ENCODE data around the gene ATP4B. TPM values are rescaled to one million over a fixed set of nuclear protein-coding genes. Genes with fewer than 3 reads are reported as not detected.
A peak's percentile ranks its signal among the peaks of the same experiment; 100 is the strongest.
"Not testable (repeated sequence)": the region's sequence is repeated elsewhere in the genome, so short reads cannot be mapped to it uniquely, and the experiment has no call there.

Gene ATP4B
- total and polyA plus RNA-seq, 2 donors (not counting 1 experiment from before 2014, with no cell fraction given): not detected

- not testable (repeated sequence) for H3K36me3 ChIP-seq (ENCODE audit: control insufficient read depth, insufficient read depth, low read length); H3K4me3 ChIP-seq (replicated peaks in 1 of 4; ENCODE audit: control extremely low read depth in 1 of 4, insufficient read depth in 1 of 4, low read depth in 3 of 4, low read length in 4 of 4); H3K4me2 ChIP-seq (ENCODE audit: extremely low read depth, insufficient read depth, low read length); H3K27ac ChIP-seq (ENCODE audit: insufficient read depth, low read length); H3K4me1 ChIP-seq (ENCODE audit: control insufficient read depth, extremely low read depth, insufficient read depth, low read length); H4K20me1 ChIP-seq (ENCODE audit: control insufficient read depth, extremely low read depth, insufficient read depth, low read length); H3K9ac ChIP-seq (ENCODE audit: insufficient read depth, low read length); H3K9me3 ChIP-seq (ENCODE audit: control insufficient read depth, insufficient read depth, low read depth, low read length); H3K27me3 ChIP-seq (ENCODE audit: control insufficient read depth, insufficient read depth, low read length); H2AFZ ChIP-seq (ENCODE audit: low read length)
- peaks cover 24% of the 10 kb centered on the region for H3K79me2 ChIP-seq (ENCODE audit: control insufficient read depth, insufficient read depth, low read length)
- peak; percentile 3 to 32 for DNase-seq (ENCODE audit: low read depth in 2 of 2)
- peak; percentile 34 to 46 for TF ChIP-seq CTCF (conservative IDR thresholded peaks at IDR 0.05 in 1 of 2, IDR thresholded peaks at IDR 0.05 in 1 of 2; ENCODE audit: low read depth in 1 of 2, low read length in 2 of 2)
These were observed 36.5 kb downstream of the ATP4B start for GRCh38 chr13:113621498-113621897.

- H4K20me1 ChIP-seq (ENCODE audit: control insufficient read depth, extremely low read depth, insufficient read depth, low read length): peaks cover 1% of the 10 kb centered on the region
- H3K27me3 ChIP-seq (ENCODE audit: control insufficient read depth, insufficient read depth, low read length): no peaks in the 10 kb centered on the region
- no peak overlapping the region for H3K4me2 ChIP-seq (ENCODE audit: extremely low read depth, insufficient read depth, low read length)
- no peak for TF ChIP-seq EZH2 (IDR thresholded peaks at IDR 0.05; ENCODE audit: low read length, missing control alignments)
- TF ChIP-seq CTCF (conservative IDR thresholded peaks at IDR 0.05 in 1 of 2, IDR thresholded peaks at IDR 0.05 in 1 of 2; ENCODE audit: low read depth in 1 of 2, low read length in 2 of 2): no peak
- H3K4me3 ChIP-seq (replicated peaks in 1 of 4; ENCODE audit: control extremely low read depth in 1 of 4, insufficient read depth in 1 of 4, low read depth in 3 of 4, low read length in 4 of 4): no peak overlapping the region
- H2AFZ ChIP-seq (ENCODE audit: low read length): no peak overlapping the region
- peaks cover 6% of the 10 kb centered on the region for H3K36me3 ChIP-seq (ENCODE audit: control insufficient read depth, insufficient read depth, low read length)
- no peaks in the 10 kb centered on the region for H3K9me3 ChIP-seq (ENCODE audit: control insufficient read depth, insufficient read depth, low read depth, low read length)
- H3K9ac ChIP-seq (ENCODE audit: insufficient read depth, low read length): no peak overlapping the region
- DNase-seq (ENCODE audit: low read depth in 2 of 2): no peak
- H3K79me2 ChIP-seq (ENCODE audit: control insufficient read depth, insufficient read depth, low read length): peaks cover 29% of the 10 kb centered on the region
- no peak overlapping the region for H3K27ac ChIP-seq (ENCODE audit: insufficient read depth, low read length)
- no peaks in the 10 kb centered on the region for H3K4me1 ChIP-seq (ENCODE audit: control insufficient read depth, extremely low read depth, insufficient read depth, low read length)
These were observed 37.0 kb downstream of the ATP4B start for GRCh38 chr13:113621046-113621445.

- Histone ChIP-seq H3K4me3 (replicated peaks in 1 of 4; ENCODE audit: control extremely low read depth in 1 of 4, insufficient read depth in 1 of 4, low read depth in 3 of 4, low read length in 4 of 4) (no peak overlapping the region), H3K4me2 (ENCODE audit: extremely low read depth, insufficient read depth, low read length) (no peak overlapping the region), H3K27me3 (ENCODE audit: control insufficient read depth, insufficient read depth, low read length) (no peaks in the 10 kb centered on the region), H4K20me1 (ENCODE audit: control insufficient read depth, extremely low read depth, insufficient read depth, low read length) (peaks cover 1% of the 10 kb centered on the region), H3K4me1 (ENCODE audit: control insufficient read depth, extremely low read depth, insufficient read depth, low read length) (no peaks in the 10 kb centered on the region), H3K9ac (ENCODE audit: insufficient read depth, low read length) (no peak overlapping the region), H3K27ac (ENCODE audit: insufficient read depth, low read length) (no peak overlapping the region), H3K36me3 (ENCODE audit: control insufficient read depth, insufficient read depth, low read length) (peaks cover 6% of the 10 kb centered on the region), H2AFZ (ENCODE audit: low read length) (no peak overlapping the region), H3K9me3 (ENCODE audit: control insufficient read depth, insufficient read depth, low read depth, low read length) (no peaks in the 10 kb centered on the region), H3K79me2 (ENCODE audit: control insufficient read depth, insufficient read depth, low read length) (peaks cover 29% of the 10 kb centered on the region)
- TF ChIP-seq CTCF (conservative IDR thresholded peaks at IDR 0.05 in 1 of 2, IDR thresholded peaks at IDR 0.05 in 1 of 2; ENCODE audit: low read depth in 1 of 2, low read length in 2 of 2) (no peak), EZH2 (IDR thresholded peaks at IDR 0.05; ENCODE audit: low read length, missing control alignments) (no peak)
- no peak for DNase-seq (ENCODE audit: low read depth in 2 of 2)
These were observed 37.8 kb downstream of the ATP4B start for GRCh38 chr13:113620036-113620796.
